Endodermal cell (in vitro differentiated cells): ENCODE measurements around the gene ZFYVE1. TPM values are rescaled to one million over a fixed set of nuclear protein-coding genes. Genes with fewer than 3 reads are reported as not detected.

Source experiments
- DNase-seq: peaks from one replicate; pipeline ENCODE4 v3.0.0-alpha.2; 2017
- H3K27ac ChIP-seq: 2 replicates; pipeline ENCODE4 v1.5.1; 2013; ENCODE audit warnings: mild to moderate bottlenecking, low read depth, low read length, moderate library complexity
- H3K27me3 ChIP-seq: 2 replicates; pipeline ENCODE4 v1.6.1; 2013; ENCODE audit warnings: mild to moderate bottlenecking, low read length, moderate library complexity; ENCODE audit not compliant: insufficient read depth, control insufficient read depth, poor library complexity, severe bottlenecking
- H3K36me3 ChIP-seq: 2 replicates; pipeline ENCODE4 v1.7.0; 2013; ENCODE audit warnings: mild to moderate bottlenecking, low read length, moderate library complexity; ENCODE audit not compliant: control insufficient read depth, insufficient read depth
- H3K4me1 ChIP-seq: one replicate; pipeline ENCODE4 v1.7.0; 2013; ENCODE audit warnings: low read length; ENCODE audit not compliant: control insufficient read depth, insufficient read depth
- H3K4me3 ChIP-seq: 2 replicates; pipeline ENCODE4 v1.5.1; 2013; ENCODE audit warnings: mild to moderate bottlenecking, low read length, moderate library complexity
- H3K9ac ChIP-seq: 2 replicates; pipeline ENCODE4 v1.6.1; 2013; ENCODE audit warnings: mild to moderate bottlenecking, low read length, moderate library complexity; ENCODE audit not compliant: poor library complexity, severe bottlenecking; ENCODE audit errors: extremely low read depth
- H3K9me3 ChIP-seq: 2 replicates; pipeline ENCODE4 v1.6.1; 2013; ENCODE audit warnings: mild to moderate bottlenecking, low read length, moderate library complexity; ENCODE audit not compliant: control insufficient read depth
- H3K27ac Mint-ChIP-seq: 2 replicates; pipeline ENCODE4 v1.8.0; 2020; ENCODE audit warnings: mixed read lengths
- H3K27me3 Mint-ChIP-seq: 2 replicates; pipeline ENCODE4 v1.8.0; 2021; ENCODE audit warnings: mild to moderate bottlenecking, mixed read lengths; ENCODE audit not compliant: insufficient read depth
- H3K36me3 Mint-ChIP-seq: 2 replicates; pipeline ENCODE4 v1.8.0; 2020; ENCODE audit warnings: low read depth, mixed read lengths
- H3K4me1 Mint-ChIP-seq: 2 replicates; pipeline ENCODE4 v1.8.0; 2020; ENCODE audit warnings: mixed read lengths
- H3K4me3 Mint-ChIP-seq: 2 replicates; pipeline ENCODE4 v1.8.0; 2020; ENCODE audit warnings: mild to moderate bottlenecking, moderate library complexity, mixed read lengths
- H3K9me3 Mint-ChIP-seq: 2 replicates; pipeline ENCODE4 v1.8.0; 2020; ENCODE audit warnings: mild to moderate bottlenecking, mixed read lengths
- WGBS, 2 experiments: methylation state at CpG; one replicate each; pipeline versions ENCODE4 v1.1.5 to v1.1.7; 2013; ENCODE audit warnings: missing lambda C conversion rate in 2 of 2, mixed read lengths in 1 of 2; ENCODE audit not compliant: insufficient coverage in 1 of 2, insufficient read length in 1 of 2; 5-methylcytosine and 5-hydroxymethylcytosine counted together
- total RNA-seq, 2 donors: library from RNA; stranded (reverse); fragmentation: NEBNext Ultra II Directional in 1 of 2; extraction: Animal tissue kit (Norgen Biotek cat#: 25700) in 1 of 2; gene quantifications; 2 replicates in 1 of 2; 3 replicates in 1 of 2; pipeline ENCODE4 v1.2.1, GENCODE V29; 2021
- TF ChIP-seq, protein P1 (sequence below): fragments of 200-600 bp; sonication (generic); conservative IDR thresholded peaks from 2 replicates; pipeline ENCODE4 v1.5.0; 2021; ENCODE audit warnings: antibody characterized with exemption, mild to moderate bottlenecking

The ZFYVE1 gene
- total RNA-seq, 2 donors from 2014 or later = 11.6 to 16.6 TPM

- Histone ChIP-seq H3K27ac (no peak overlapping the region), H3K4me1 (no peaks in the 10 kb centered on the region), H3K9ac (no peak overlapping the region), H3K4me3 (no peak overlapping the region), H3K36me3 (peaks cover 55% of the 10 kb centered on the region), H3K9me3 (no peaks in the 10 kb centered on the region), H3K27me3 (no peaks in the 10 kb centered on the region)
- Mint-ChIP-seq H3K4me3 (no peak overlapping the region), H3K36me3 (peaks cover 56% of the 10 kb centered on the region), H3K4me1 (peaks cover 4% of the 10 kb centered on the region), H3K9me3 (no peaks in the 10 kb centered on the region), H3K27ac (no peak overlapping the region), H3K27me3 (no peaks in the 10 kb centered on the region)
- whole genome bisulfite sequencing, 2 experiments = 94 to 95% methylated on average over 6 to 12 of the region's 12 CpGs
- TF ChIP-seq, protein P1, sequence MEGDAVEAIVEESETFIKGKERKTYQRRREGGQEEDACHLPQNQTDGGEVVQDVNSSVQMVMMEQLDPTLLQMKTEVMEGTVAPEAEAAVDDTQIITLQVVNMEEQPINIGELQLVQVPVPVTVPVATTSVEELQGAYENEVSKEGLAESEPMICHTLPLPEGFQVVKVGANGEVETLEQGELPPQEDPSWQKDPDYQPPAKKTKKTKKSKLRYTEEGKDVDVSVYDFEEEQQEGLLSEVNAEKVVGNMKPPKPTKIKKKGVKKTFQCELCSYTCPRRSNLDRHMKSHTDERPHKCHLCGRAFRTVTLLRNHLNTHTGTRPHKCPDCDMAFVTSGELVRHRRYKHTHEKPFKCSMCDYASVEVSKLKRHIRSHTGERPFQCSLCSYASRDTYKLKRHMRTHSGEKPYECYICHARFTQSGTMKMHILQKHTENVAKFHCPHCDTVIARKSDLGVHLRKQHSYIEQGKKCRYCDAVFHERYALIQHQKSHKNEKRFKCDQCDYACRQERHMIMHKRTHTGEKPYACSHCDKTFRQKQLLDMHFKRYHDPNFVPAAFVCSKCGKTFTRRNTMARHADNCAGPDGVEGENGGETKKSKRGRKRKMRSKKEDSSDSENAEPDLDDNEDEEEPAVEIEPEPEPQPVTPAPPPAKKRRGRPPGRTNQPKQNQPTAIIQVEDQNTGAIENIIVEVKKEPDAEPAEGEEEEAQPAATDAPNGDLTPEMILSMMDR = no peak
- no peak for DNase-seq
These were observed 52.2 kb downstream of the ZFYVE1 start for GRCh38 chr14:72974661-72975060.

DNA sequence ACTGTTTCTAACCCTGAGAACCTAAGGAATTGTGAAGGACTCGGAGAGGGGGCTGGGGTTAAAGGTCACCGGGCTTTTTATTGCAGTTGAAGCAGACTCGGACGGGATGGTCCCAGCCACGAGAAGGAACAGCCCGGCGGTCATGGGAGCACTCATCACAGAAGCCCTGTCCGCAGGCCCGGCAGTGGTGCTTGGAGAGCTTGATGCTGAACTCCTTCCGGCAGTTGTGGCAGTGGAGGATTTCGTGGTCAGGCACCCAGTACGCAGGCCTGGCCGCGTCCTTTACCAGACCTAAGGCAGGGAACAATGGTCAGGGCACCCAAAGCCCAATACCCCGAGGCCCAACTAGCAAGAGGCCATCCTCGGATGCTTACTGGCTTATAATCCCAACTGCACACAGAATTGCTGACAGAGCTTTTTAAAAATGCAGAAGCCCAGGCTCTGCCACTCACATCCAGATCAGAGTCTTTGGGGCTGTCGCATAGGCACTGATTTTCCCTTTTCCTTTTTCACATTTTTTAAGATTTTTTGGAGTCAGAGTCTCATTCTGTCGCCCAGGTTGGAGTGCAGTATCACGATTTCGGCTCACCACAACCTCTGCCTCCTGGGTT, 56.0 kb downstream of the ZFYVE1 start:
- peaks cover 37% of the 10 kb centered on the region for H3K36me3 ChIP-seq
- TF ChIP-seq, protein P1 = no peak
- no peak overlapping the region for H3K4me3 ChIP-seq
- no peaks in the 10 kb centered on the region for H3K27me3 ChIP-seq
- no peak for DNase-seq
- no peaks in the 10 kb centered on the region for H3K27me3 Mint-ChIP-seq
- H3K9ac ChIP-seq = no peak overlapping the region
- H3K27ac ChIP-seq = no peak overlapping the region
- no peaks in the 10 kb centered on the region for H3K4me1 ChIP-seq
- no peak overlapping the region for H3K27ac Mint-ChIP-seq
- no peak overlapping the region for H3K4me3 Mint-ChIP-seq
- H3K9me3 ChIP-seq = no peaks in the 10 kb centered on the region
- peaks cover 54% of the 10 kb centered on the region for H3K36me3 Mint-ChIP-seq
- H3K4me1 Mint-ChIP-seq = peaks cover under 1% of the 10 kb centered on the region
- 93 to 96% methylated on average over 19 to 20 of the region's 20 CpGs for WGBS, 2 experiments
- no peaks in the 10 kb centered on the region for H3K9me3 Mint-ChIP-seq

GRCh38 chr14:72970058-72970630, 56.8 kb downstream of the ZFYVE1 start:
- 89 to 94% methylated on average over 13 of the region's 17 CpGs for WGBS, 2 experiments
- Histone ChIP-seq H3K9ac (no peak overlapping the region), H3K4me1 (no peaks in the 10 kb centered on the region), H3K4me3 (no peak overlapping the region), H3K36me3 (peaks cover 29% of the 10 kb centered on the region), H3K27me3 (no peaks in the 10 kb centered on the region), H3K9me3 (no peaks in the 10 kb centered on the region), H3K27ac (no peak overlapping the region)
- no peaks in the 10 kb centered on the region for H3K4me1 Mint-ChIP-seq
- TF ChIP-seq, protein P1 = no peak
- no peaks in the 10 kb centered on the region for H3K9me3 Mint-ChIP-seq
- no peak overlapping the region for H3K27ac Mint-ChIP-seq
- DNase-seq = no peak
- H3K27me3 Mint-ChIP-seq = no peaks in the 10 kb centered on the region
- H3K4me3 Mint-ChIP-seq = no peak overlapping the region
- peaks cover 48% of the 10 kb centered on the region for H3K36me3 Mint-ChIP-seq
